Measurements from ENCODE around the gene GAS2L3. TPM values are rescaled to one million over a fixed set of nuclear protein-coding genes. Genes with fewer than 3 reads are reported as not detected.

Gene GAS2L3
- total and polyA plus RNA-seq, 2 of the 13 experiments (the other 11 are each of a cell fraction or from before 2014, with no cell fraction given) = 7.0 to 20.8 TPM

DNA sequence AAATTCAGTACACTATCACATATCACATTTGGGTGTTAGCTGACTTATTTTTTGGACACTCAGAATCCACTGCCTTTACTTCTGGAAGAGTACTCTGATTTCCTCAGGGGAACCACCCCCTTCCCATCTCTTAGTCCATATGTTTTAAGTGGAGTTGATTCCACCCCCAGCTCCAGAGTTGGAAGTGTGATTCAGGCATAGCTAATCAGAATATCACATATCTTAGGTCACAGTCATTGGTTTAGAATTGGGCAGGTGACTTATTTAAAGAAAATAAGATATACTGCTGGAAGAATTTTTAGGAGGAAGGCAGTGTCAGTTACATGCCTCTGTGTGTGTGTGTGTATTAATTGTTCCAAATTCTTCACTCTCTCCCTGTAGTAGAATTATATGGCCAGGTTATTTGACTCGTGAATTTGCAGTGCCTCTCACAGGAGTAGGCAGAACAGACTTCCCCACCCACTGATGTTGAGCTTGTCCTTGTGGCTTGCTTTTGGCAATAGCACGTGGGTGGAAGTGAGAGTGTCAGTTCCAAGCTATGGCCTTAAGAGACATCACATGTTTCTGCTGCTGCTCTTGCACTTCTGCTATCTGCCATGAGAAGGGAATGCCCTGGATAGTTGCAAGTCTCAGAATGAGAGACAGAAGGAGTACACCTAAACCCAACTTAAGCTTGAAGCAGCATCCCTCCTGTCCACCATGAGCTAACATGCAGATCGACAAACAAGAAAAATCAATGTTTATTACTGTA lies 6.4 kb upstream of the GAS2L3 start:
- CTCF ChIA-PET (ENCODE audit: low intra/inter-chr PET ratio, low total read pairs) = no interaction called here

More for the DNA sequence above, 6.4 kb upstream of the GAS2L3 start:
- Histone ChIP-seq H3K9me3 (ENCODE audit: low read length) (no peaks in the 10 kb centered on the region), H2AFZ (ENCODE audit: low read length) (no peak overlapping the region), H4K20me1 (ENCODE audit: insufficient read depth, low read length) (no peaks in the 10 kb centered on the region), H3K9ac (ENCODE audit: insufficient read depth, low read depth, low read length) (no peak overlapping the region), H3K4me1 (ENCODE audit: insufficient read depth, low read length) (peaks cover 11% of the 10 kb centered on the region; the same call in 1 of the 2 replicates), H3K4me2 (ENCODE audit: low read depth, low read length) (no peak overlapping the region), H3K27ac (ENCODE audit: extremely low read length, insufficient read depth, low read length) (no peak overlapping the region), H3K36me3 (replicated peaks in 1 of 2; ENCODE audit: control insufficient read depth in 1 of 2, insufficient read depth in 2 of 2, low read length in 2 of 2) (peaks cover 0 to 3% of the 10 kb centered on the region in 2 experiments; a peak in 1 of 5 replicates), H3K27me3 (ENCODE audit: control insufficient read depth in 1 of 2, insufficient read depth in 2 of 2, low read length in 2 of 2) (0 out of 5 replicates have a peak, but pooled peaks cover 0 to under 1% of the 10 kb centered on the region in 2 experiments), H3K4me3 (replicated peaks in 1 of 3; ENCODE audit: insufficient read depth in 1 of 3, low read depth in 2 of 3, low read length in 3 of 3) (no peak overlapping the region), H3K79me2 (ENCODE audit: insufficient read depth, low read length) (no peaks in the 10 kb centered on the region)
- ATAC-seq (peak; percentile 35; the same call in 2 of the 3 replicates), FAIRE-seq (no peak), DNase-seq (ENCODE audit: low spot score) (no peak)
- 16% methylated on average over 3 of the region's 3 CpGs for WGBS (ENCODE audit: low lambda C conversion rate)
- BruUV-seq (replicated peaks) = no TSS peak
- TF ChIP-seq MNT (IDR thresholded peaks at IDR 0.05) = peak; percentile 56; the same call in 1 of the 2 replicates
- TF ChIP-seq, protein P1, sequence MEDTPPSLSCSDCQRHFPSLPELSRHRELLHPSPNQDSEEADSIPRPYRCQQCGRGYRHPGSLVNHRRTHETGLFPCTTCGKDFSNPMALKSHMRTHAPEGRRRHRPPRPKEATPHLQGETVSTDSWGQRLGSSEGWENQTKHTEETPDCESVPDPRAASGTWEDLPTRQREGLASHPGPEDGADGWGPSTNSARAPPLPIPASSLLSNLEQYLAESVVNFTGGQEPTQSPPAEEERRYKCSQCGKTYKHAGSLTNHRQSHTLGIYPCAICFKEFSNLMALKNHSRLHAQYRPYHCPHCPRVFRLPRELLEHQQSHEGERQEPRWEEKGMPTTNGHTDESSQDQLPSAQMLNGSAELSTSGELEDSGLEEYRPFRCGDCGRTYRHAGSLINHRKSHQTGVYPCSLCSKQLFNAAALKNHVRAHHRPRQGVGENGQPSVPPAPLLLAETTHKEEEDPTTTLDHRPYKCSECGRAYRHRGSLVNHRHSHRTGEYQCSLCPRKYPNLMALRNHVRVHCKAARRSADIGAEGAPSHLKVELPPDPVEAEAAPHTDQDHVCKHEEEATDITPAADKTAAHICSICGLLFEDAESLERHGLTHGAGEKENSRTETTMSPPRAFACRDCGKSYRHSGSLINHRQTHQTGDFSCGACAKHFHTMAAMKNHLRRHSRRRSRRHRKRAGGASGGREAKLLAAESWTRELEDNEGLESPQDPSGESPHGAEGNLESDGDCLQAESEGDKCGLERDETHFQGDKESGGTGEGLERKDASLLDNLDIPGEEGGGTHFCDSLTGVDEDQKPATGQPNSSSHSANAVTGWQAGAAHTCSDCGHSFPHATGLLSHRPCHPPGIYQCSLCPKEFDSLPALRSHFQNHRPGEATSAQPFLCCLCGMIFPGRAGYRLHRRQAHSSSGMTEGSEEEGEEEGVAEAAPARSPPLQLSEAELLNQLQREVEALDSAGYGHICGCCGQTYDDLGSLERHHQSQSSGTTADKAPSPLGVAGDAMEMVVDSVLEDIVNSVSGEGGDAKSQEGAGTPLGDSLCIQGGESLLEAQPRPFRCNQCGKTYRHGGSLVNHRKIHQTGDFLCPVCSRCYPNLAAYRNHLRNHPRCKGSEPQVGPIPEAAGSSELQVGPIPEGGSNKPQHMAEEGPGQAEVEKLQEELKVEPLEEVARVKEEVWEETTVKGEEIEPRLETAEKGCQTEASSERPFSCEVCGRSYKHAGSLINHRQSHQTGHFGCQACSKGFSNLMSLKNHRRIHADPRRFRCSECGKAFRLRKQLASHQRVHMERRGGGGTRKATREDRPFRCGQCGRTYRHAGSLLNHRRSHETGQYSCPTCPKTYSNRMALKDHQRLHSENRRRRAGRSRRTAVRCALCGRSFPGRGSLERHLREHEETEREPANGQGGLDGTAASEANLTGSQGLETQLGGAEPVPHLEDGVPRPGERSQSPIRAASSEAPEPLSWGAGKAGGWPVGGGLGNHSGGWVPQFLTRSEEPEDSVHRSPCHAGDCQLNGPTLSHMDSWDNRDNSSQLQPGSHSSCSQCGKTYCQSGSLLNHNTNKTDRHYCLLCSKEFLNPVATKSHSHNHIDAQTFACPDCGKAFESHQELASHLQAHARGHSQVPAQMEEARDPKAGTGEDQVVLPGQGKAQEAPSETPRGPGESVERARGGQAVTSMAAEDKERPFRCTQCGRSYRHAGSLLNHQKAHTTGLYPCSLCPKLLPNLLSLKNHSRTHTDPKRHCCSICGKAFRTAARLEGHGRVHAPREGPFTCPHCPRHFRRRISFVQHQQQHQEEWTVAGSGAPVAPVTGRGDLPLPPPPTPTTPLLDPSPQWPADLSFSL (CRISPR knock-in tag; IDR thresholded peaks at IDR 0.05) = no peak
- POLR2A ChIA-PET = interaction anchor here (1.4 kb wide), 1 partner anchor 9 kb away, joined by 3 read pairs; no protein-coding TSS in a partner anchor
- in situ Hi-C loops (cut with HindIII; ENCODE audit: extremely low pct_ligation_motif_present, low pct_unique_long_range_greater_than_20kb) = no loop called here
- intact Hi-C loops (cut with micrococcal nuclease; ENCODE audit: unreplicated experiment) = no loop called here
